CD1c-positive myeloid dendritic cell (primary cell): ENCODE measurements around the gene FGGY.
"Not testable (repeated sequence)": the region's sequence is repeated elsewhere in the genome, so short reads cannot be mapped to it uniquely, and the experiment has no call there.

Source experiments
- DNase-seq: peaks from one replicate; pipeline ENCODE4 v3.0.0-alpha.2; 2016; ENCODE audit errors: extremely low spot score

Gene FGGY

DNA sequence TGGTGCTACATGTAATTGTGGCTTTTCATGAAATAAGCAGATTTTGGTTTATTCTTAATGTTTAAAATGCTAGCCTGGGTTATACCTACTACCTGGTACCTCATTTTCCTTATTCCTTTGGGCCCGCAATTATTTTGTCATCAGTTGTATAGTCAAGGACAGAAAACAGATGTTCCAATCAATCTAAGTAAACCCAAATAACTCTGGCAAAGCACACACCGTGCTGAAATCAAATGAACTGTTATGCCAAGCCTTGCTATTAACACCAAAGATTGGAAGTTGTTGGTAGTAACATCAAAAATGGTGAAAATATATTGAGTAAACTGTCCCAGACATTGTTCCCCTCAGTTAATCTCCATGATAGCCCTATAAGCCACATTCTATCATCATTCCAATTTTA is 248.9 kb downstream of the FGGY start:
- no peak for DNase-seq

DNA sequence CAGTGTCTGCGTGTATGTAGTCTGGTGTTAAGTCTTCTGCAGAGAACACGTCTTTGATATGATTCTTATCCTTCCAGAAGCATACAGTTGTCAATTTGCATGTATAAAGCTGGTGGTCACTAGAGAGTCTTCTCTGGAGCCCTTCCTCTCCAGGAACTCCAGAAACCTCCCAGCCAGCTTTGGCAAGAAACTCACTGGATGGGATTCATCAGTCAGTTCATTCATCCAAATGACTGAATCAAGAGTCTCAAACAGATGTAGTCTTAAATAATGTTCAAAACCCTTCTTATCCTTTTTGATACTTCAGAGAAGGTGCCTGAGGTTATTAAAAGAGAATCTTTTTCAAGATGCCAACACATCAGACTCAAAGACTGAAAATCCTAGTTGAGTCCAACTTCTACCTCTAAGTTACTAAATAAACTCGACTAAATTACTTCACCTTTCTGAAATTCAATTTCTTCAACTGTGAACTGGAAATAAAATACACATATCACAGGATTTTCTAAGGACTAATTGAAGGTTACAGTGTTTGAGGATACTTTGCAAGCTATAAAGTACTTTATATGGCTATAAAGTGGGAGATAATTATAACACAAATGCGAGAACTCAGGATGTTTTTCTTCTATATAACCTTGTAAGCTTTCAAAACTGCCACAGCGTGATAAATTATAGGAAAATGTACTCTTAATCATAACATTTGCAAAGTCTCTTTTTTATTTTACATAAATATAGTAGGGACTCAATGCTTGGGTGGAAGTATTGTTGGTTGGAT is 252.4 kb downstream of the FGGY start:
- DNase-seq: no peak

DNA sequence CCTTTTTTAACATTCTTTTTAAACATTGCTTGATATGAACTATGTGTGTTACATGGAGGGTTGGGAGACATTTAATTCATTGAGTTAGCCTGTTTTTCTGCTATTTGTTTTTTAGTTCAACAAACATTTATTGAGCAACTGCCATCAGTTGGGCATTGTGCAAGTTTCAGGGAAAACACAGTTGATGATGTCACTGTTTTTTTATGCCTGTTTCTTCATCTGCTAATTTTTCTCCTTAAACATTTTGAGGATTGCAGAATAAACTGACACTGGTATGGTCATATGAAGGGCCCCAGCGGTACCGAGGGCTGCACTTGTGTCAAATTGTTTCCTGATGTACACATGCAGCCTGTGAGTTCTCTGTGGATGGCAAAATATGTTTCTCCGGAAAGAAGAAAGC is 253.0 kb downstream of the FGGY start:
- DNase-seq: peak; percentile 69

DNA sequence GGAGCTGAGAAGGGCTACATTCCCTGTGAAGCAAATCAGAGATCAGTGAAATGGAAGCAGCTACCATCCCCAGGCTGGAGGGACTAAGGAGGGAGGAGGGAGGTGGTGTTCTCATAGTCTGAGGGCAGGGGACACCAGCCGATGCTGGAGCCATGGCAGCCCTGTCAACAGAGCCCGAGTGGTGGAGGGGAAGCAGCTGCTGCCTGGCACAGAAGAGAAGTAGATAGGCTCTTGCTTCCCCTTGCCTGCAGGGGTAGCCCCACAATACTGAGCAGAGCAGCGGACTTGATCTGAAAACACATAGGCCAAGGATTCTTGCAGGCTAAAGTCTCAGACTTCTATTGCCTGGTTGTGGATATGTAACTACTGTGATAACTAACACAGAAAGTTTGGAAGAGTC is 255.1 kb downstream of the FGGY start:
- peak; percentile 16 for DNase-seq

DNA sequence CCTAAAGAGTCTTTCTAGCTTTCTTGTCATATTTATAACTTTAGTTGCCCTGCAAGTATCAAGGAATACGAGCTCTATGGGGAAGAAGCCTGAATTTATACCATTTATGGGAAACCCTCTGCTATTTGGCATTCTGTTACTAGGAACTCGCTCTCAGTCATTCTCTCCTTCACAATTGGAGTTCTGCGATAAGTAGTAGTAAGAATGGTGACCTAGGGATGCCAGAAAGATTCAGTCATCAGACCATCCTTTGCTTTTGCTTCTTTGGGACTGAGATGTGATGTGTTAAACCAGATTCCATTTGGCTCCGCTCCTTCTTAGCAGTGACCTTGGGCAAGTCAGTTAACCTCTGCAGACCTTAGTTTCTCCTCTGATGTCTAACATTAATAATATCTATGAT is 256.5 kb downstream of the FGGY start:
- no peak for DNase-seq

DNA sequence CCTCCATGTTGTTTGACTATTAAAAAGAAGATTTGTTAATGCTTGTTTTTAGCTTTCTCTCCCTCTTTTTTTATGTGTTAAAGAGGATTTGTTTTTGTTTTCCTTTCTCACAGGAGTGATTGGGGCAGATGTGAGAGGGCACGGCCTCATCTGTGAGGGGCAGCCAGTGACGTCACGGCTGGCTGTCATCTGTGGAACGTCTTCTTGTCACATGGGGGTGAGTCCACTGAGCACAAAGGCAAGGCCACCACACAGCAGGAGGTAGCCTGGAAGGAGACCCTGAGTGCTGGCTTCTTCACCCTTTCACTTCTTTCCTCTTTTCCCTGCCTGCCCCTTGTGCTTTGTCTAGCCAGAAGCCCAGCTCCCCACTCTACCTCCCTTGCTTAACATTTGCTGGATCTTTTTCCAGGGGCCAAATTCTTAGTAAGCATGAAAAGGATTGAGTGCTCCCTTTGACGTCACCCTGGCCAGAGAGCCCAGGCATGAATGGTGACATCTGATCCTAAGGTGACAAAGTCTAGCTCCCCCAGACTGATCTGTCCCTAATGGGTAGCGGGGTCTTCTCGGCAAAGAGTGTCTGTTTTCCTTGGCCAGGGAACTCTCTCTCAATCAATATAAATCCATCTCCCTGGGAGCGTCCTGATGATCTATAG is 257.2 kb downstream of the FGGY start:
- no peak for DNase-seq

DNA sequence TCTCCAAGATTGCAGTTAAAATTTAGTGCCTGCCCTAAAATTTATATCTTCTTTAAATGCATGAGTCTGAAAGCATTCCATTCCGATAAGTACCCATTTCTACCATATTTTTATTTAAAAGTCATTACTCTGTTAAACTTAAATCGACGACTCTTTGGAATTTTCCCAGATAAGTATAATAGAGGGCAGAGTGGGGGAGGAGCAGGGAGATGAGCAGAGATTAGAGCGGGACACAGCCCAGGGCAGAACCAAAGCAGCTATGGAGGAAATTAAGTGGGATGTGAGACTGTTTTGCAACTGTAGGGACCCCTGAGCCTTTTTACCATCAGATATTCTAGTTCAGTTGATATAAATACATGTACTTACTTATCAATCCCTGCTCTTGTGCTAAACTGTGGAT is 257.9 kb downstream of the FGGY start:
- DNase-seq: no peak

DNA sequence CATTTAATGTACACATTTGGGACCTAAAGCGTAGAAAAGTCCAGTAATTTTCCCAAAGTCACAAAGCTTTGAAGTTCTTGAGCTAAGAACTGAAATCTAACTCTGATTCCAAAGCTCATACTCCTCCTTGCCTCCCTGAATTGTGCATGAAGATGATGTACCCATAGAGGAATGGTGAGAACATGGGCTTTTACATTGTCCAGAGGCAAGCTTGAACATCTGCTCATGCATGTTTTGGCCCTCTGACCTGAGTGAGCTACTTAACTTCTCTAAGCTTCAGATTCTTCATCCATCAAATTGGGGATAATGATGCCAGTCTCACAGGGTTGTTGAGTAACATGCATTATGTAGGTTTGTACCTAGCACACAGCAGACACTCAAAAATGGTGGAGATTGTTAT is 259.5 kb downstream of the FGGY start:
- DNase-seq: no peak

DNA sequence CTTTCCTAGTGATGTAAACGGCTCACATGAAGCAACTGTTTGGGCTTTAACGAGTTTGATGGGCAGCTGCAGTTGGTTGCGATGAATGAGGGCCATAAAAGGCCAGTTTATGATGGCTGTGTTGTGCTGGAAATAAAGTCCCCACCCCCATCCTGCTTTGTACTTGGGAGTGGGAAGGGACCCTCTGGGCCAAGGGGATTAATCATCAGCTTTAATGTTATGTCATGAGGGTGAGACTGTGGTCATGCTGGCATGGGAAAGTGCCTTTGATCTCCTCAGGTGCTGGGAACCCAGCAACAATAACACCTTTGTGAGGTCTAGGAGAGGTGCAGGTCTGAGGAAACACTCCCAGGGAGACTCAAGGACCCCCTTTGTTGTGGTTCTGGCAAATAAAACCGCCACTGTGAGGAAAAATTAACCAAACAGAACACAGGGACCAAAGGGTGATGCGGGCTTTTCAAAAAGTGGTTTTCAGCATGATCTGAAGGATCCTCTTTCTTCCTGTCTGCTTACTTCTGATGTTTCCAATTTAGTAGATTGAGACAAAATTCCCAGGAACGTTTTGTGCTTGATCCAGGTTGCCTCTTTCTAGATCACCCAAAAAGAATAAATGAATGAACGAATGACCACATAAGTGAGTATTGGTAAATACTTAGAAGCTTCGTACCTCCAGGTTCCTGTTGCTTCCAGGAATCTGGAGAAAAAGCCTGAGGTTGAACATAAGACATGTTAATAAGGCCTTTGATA is 260.1 kb downstream of the FGGY start:
- DNase-seq: no peak

DNA sequence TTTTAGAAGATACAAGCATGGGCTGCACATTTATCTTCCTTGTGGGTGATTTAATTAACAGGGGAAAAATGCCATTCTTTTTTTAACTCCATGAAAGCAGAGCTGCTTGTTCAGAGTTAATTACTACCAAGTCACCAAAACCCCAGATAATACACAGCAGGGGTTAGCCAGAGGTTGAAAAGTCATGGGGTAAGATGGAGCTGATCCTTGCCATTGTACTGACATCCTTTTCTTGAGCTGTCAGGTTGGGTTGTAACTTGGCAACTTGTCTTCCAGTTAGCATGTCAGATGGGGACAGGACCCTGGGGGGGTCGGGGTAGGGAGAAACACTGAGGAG is 260.6 kb downstream of the FGGY start:
- no peak for DNase-seq

DNA sequence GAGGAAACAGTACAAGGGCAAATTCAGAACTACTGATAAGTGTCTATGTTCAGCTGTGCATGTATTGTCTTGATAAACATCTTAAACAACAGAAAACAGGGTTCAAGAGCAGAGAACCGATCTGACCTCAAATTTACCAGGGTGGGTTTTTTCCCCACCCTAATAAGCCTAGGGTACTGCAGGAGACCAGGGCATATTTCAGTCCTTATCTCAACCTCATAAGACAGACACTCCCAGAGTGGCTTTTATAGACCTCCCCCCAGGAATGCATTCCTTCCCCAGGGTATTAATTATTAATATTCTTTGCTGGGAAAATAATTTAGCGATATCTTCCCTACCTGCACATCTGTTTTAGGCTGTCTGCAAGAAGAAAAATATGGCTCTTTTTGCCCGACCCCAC is 261.7 kb downstream of the FGGY start:
- DNase-seq: not testable (repeated sequence)

DNA sequence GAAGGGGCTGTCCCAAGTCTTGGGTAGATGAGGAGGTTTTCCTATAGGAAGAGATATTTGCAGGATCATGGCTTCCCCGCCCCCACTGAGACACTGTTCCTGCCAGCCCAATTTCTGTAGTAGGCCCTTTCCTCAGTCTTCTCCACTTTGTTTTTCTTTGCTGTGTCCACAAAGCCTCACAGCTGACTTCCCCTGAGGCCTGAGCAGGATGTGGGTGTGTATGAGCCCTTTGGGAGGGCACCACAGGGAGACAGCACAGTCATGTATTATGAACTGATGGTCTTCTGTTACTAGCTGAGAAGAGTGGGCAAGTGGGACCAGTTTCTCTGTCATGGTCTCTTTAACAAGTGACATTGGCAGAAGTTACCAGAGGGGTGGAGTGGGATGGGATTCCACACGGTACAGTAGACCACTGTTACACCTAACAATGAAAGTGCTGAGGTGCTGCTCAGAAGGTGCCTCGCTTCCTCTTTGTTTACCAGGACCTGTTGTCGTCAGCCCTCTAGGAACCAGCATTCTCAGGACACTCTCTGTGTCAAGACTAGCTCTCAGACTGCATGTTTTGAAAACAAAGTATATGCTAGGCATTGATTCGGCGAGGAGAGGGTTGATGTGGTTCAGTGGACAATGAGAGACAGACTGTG is 264.0 kb downstream of the FGGY start:
- DNase-seq: no peak

DNA sequence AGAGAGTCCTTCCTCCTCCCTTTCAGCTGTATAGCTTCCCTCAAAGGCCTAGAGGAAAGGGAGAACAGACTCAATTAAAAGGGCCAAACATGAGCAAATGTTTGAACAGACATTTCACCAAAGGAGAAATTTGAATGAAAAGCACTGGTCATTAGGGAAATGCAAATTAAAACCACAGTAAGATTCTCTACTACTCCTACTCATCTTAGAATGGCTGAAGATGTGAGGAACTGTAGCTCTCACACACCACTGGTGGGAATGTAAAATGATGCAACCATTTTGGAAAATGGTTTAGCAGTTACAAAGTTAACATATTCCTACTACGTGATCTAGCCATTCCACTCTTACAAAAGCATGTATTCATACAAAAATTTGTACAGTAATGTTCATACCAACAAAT is 264.9 kb downstream of the FGGY start:
- no peak for DNase-seq

DNA sequence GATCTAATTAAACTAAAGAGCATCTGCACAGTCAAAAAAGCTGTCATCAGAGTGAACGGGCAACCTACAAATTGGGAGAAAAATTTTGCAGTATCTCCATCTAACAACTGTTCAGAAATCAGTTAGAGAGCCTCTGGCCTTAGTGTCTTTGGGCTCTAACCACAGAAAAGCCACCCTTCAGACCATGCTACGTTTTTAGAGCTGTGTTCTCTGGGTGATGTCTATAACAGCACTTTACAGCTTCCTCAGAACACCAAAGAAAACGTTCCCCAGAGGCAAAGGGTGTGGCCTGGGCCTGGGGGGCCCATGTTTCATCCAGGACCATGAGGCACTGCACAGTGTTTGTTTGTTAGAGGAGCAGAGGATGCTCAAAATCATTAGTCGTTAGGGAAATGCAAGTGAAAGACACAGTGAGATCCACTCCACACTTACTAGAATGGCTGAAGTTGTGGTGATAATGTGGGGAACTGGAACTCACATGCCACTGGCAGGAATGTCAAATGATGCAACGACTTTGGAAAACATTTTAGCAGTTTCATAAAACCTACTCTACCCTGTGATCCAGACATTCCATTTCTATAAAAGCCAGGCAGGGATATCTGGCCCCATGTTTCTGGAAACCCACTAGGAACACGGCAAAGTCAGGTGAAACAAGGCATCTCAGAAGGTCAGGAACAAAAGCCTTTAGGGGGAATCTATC is 267.4 kb downstream of the FGGY start:
- DNase-seq: no peak

DNA sequence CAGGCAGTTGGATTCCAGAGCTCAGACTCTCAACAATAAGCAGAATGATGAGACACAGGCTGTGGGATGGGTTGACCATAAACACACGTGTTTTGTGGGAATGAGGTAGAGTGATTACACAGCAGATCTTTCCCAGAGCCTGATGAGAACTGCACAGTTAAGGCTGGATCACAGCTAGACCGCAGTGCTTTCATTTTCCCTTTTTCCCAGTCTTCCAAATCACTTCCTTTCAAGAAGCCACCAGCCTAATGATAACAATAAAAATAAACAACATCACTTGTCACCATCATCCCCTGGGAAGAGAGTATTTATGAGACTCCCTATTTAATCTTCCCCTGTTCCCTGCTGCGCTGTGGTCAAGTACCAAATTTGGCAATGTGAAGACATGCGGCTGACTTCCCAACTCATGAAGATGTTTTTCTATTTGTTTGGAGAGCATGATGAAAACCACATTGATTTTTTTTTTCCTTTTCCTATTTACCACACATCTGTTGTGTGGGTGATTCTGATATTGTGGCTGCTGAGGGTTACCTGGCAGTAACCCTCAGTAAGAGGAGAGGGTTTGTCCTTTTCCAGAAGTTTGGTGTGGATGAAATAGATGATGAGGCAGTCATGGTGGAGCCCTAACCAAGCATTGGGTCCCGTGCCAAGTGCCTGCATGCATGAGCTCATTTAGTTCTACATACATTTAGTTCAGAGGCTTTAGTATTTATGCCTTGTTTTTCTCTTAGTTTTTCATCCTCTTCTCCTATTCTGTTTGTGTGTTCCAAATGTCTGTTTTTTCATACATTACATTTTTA is 268.9 kb downstream of the FGGY start:
- no peak for DNase-seq

DNA sequence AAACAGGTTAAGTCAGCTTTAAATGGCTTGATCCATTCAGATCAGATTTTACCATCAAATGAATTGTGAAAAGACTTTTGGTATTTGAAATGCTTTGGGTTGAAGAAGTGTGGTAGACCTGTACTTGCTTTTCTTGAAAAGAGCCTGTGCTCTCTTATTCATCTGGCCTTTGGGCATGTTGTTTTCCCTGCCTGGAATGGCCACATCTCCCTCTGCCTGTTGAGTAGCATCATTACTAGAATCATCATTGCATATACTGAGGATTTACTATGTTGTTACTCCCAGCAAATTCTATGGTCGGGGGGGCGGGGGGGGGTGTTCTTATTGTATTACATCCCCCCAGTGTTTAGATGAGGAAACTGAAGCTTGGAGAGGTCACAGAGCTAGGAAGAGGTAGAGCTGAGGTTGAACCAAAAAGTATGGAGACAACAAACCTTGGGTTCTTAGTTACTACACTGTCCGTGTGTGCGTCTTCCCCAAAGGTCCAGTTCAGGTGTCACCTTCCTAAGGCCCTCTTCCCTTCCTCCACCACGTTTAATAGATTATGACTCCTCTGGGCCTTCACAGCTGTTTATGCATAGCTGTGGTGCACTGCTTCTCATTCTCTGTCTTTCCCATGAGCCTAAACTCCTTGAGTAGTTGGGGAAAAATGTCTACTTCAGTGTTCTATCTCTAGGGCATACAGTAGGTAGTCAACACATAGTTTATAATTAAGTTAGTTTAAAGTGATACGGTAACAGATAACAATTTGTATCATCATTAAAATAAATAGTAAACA is 271.5 kb downstream of the FGGY start:
- no peak for DNase-seq

DNA sequence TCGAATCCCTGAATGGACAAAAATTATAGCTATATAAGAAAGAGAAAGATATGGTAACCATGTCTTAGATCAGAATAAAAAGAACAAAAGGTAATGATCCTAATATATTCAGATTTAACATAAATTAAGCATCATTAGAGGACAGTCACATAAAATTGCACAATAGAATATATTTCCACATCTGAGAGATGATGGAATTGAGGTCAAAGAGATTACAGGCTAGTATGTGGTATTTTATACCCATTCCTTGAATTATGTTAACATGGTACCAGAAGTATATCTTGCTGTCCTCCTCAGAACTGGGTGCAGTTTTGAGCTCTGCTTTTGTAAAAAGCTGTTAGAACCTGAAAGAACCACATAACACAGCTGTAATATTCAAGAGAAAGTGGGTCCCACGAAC is 272.3 kb downstream of the FGGY start:
- no peak for DNase-seq

DNA sequence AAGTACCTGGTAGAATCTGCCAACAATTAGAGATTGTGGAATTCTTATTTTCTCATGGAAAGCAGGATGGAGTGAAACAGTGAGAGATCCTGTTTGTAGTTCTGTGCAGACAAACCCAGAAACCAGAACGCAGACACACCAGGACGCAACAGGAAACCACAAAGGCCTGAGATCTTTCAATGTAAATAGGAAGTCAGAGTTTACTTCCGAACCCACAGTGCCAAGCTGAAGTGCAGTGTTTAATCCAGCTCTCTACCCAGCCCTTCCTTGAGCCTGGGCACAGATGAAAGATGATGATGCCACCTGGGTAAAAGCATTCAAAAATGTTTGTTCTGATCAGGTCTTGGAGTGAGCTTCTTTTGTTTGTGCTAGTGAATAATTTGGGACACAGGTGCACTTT is 273.6 kb downstream of the FGGY start:
- peak; percentile 51 for DNase-seq

DNA sequence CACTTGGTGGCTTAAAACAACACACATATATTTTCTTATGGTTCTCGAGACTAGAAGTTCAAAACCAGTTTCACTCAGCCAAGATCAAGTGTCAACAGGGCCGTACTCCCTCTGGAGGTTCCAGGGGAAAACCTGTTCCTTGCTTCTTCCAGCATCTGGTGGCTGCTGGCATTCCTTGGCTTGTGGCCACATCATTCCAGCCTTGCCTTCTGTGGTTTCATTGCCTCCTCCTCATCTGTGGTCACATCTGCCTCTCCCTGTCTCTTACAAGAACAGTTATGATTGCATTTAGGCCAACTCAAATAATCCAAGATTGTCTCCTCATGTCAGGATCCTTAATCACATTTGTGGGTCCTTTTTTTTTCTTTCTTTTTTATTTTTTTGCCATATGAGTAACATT is 277.2 kb downstream of the FGGY start:
- DNase-seq: no peak

DNA sequence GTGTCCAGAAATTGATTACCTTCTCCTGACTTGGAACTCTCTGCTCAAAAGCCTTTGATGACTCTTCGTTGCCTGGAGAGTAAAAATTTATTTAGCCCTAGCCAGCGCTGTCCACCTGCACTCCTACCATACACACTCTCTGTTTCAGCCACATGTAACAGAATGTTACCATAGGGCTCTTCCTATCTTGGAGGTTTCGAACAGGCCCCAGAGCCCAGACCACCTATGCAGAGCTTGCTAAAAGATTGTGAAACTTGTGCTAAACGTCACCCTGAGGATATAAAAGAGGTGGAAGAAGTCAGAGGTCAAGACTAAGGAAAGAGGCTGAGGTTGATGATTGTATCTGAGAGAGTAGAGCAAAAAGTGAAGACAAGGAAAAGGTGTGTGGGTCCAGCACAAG is 280.9 kb downstream of the FGGY start:
- no peak for DNase-seq
